Measurements from ENCODE around the gene VTI1A.
"Not testable (repeated sequence)": the region's sequence is repeated elsewhere in the genome, so short reads cannot be mapped to it uniquely, and the experiment has no call there.

Gene VTI1A

GRCh38 chr10:112456533-112456932, 9.5 kb downstream of the VTI1A start:
- no peak for DNase-seq

- no peak for DNase-seq
Measured at GRCh38 chr10:112460366-112460765, 13.4 kb downstream of the VTI1A start.

GRCh38 chr10:112461029-112461887, 14.2 kb downstream of the VTI1A start:
- no peak for DNase-seq

GRCh38 chr10:112464074-112464473, 17.1 kb downstream of the VTI1A start:
- not testable (repeated sequence) for DNase-seq

- DNase-seq, result no peak
Measured at GRCh38 chr10:112465299-112465883, 18.4 kb downstream of the VTI1A start.

GRCh38 chr10:112466802-112467201, 19.8 kb downstream of the VTI1A start:
- DNase-seq, result no peak

GRCh38 chr10:112467541-112468075, 20.6 kb downstream of the VTI1A start:
- DNase-seq, result no peak

GRCh38 chr10:112471878-112472487, 25.0 kb downstream of the VTI1A start:
- DNase-seq, result no peak

- no peak for DNase-seq
Measured at GRCh38 chr10:112475575-112476218, 28.7 kb downstream of the VTI1A start.

- DNase-seq, result no peak
Measured at GRCh38 chr10:112481602-112482001, 34.6 kb downstream of the VTI1A start.

- no peak for DNase-seq
Measured at GRCh38 chr10:112484399-112484798, 37.4 kb downstream of the VTI1A start.

GRCh38 chr10:112487964-112488363, 40.9 kb downstream of the VTI1A start:
- DNase-seq, result no peak

- no peak for DNase-seq
Measured at GRCh38 chr10:112490545-112490944, 43.5 kb downstream of the VTI1A start.

GRCh38 chr10:112491144-112491543, 44.1 kb downstream of the VTI1A start:
- DNase-seq, result no peak

GRCh38 chr10:112492736-112493135, 45.7 kb downstream of the VTI1A start:
- DNase-seq, result no peak

- no peak for DNase-seq
Measured at GRCh38 chr10:112497347-112497950, 50.4 kb downstream of the VTI1A start.

- DNase-seq, result no peak
Measured at GRCh38 chr10:112498806-112499205, 51.8 kb downstream of the VTI1A start.

GRCh38 chr10:112499985-112500384, 53.0 kb downstream of the VTI1A start:
- not testable (repeated sequence) for DNase-seq

GRCh38 chr10:112502536-112502935, 55.5 kb downstream of the VTI1A start:
- DNase-seq, result no peak

GRCh38 chr10:112503643-112504042, 56.6 kb downstream of the VTI1A start:
- no peak for DNase-seq

GRCh38 chr10:112507046-112507445, 60.0 kb downstream of the VTI1A start:
- DNase-seq, result no peak

GRCh38 chr10:112507988-112508387, 61.0 kb downstream of the VTI1A start:
- DNase-seq, result no peak
